GM12878 (cell line): ENCODE measurements around the gene PHYHIPL. TPM values are rescaled to one million over a fixed set of nuclear protein-coding genes. Genes with fewer than 3 reads are reported as not detected.

Experiments
- ATAC-seq: fragments of 200-7000 bp; cut with Tn5 transposase; 3 replicates; pipeline ENCODE4 v1.9.1; 2020; ENCODE audit warnings: mild to moderate bottlenecking, moderate library complexity
- BruUV-seq: library from RNA; stranded (reverse); fragments of 400-500 nt; replicated peaks from 2 replicates; lab custom pipeline; 2021; lab: Mats Ljungman, UMichigan
- CTCF ChIA-PET: fragments of 300-600 bp; sonication (Branson Sonifier 250); formaldehyde crosslinking; extraction: SDS; loops from one replicate; lab custom pipeline; 2021; ENCODE audit warnings: inconsistent platforms; lab: Yijun Ruan, JAX
- POLR2A ChIA-PET: fragments of 350-600 bp; formaldehyde crosslinking; extraction: SDS; loops from one replicate; lab custom pipeline; 2021; ENCODE audit warnings: inconsistent platforms; lab: Charles Lee
- RAD21 ChIA-PET: fragments of 300-600 bp; sonication (Branson Sonifier 250); formaldehyde crosslinking; loops from one replicate; lab custom pipeline; 2023; ENCODE audit warnings: antibody characterized with exemption; ENCODE audit not compliant: unreplicated experiment; lab: Charles Lee
- SMC1A ChIA-PET: fragments of 300-600 bp; sonication (Branson Sonifier 250); formaldehyde crosslinking; loops from one replicate; lab custom pipeline; 2023; ENCODE audit not compliant: unreplicated experiment, uncharacterized antibody; lab: Charles Lee
- DNase-seq: peaks from one replicate; pipeline ENCODE4 v3.0.0-alpha.2; 2011; ENCODE audit warnings: low read depth, low spot score
- FAIRE-seq: peaks from 3 replicates; lab custom pipeline; 2011; peaks lifted over from hg19 to GRCh38; lab: Jason Lieb, UNC
- H2AFZ ChIP-seq: 2 replicates; pipeline ENCODE4 v1.6.0; 2011; ENCODE audit warnings: low read depth, low read length, control low read depth; ENCODE audit not compliant: control insufficient read depth
- H3K27ac ChIP-seq: 2 replicates; pipeline ENCODE4 v1.5.1; 2011; ENCODE audit warnings: control low read depth; ENCODE audit not compliant: control insufficient read depth, insufficient read depth
- H3K27me3 ChIP-seq, 2 experiments: replicated peaks in 1 of 2; 2 replicates each; pipeline versions ENCODE4 v1.6.0 to v1.6.1; 2011; ENCODE audit warnings: low read length in 1 of 2; ENCODE audit not compliant: control insufficient read depth in 2 of 2, insufficient read depth in 2 of 2
- H3K36me3 ChIP-seq, 2 experiments: 2 replicates each; pipeline ENCODE4 v1.5.1; 2011; ENCODE audit warnings: low read length in 1 of 2; ENCODE audit not compliant: control insufficient read depth in 2 of 2, insufficient read depth in 2 of 2
- H3K4me1 ChIP-seq: 2 replicates; pipeline ENCODE4 v1.6.1; 2011; ENCODE audit warnings: mild to moderate bottlenecking, low read length, moderate library complexity, mixed read lengths; ENCODE audit not compliant: control insufficient read depth, insufficient read depth
- H3K4me2 ChIP-seq: 2 replicates; pipeline ENCODE4 v1.6.0; 2011; ENCODE audit warnings: control low read depth; ENCODE audit not compliant: control insufficient read depth, insufficient read depth
- H3K4me3 ChIP-seq: fragments of 200-600 bp; sonication (generic); 2 replicates; pipeline ENCODE4 v1.5.1; 2016
- H3K79me2 ChIP-seq: 2 replicates; pipeline ENCODE4 v1.6.0; 2011; ENCODE audit warnings: low read length; ENCODE audit not compliant: control insufficient read depth, insufficient read depth
- H3K9ac ChIP-seq: 2 replicates; pipeline ENCODE4 v1.8.0; 2011; ENCODE audit warnings: low read length, control low read depth, mixed read lengths; ENCODE audit not compliant: control insufficient read depth, insufficient read depth
- H3K9me3 ChIP-seq: replicated peaks from 3 replicates; pipeline ENCODE4 v1.5.1; 2011; ENCODE audit warnings: mild to moderate bottlenecking, low read length; ENCODE audit not compliant: control insufficient read depth, insufficient read depth
- H4K20me1 ChIP-seq: 2 replicates; pipeline ENCODE4 v1.6.0; 2011; ENCODE audit not compliant: control insufficient read depth, insufficient read depth
- CREB1 ChIP-seq: IDR thresholded peaks from 2 replicates; pipeline ENCODE4 v1.6.1; 2012; ENCODE audit warnings: low read depth, mild to moderate bottlenecking, inconsistent platforms
- HDAC2 ChIP-seq: fragments of 200-600 bp; sonication (generic); IDR thresholded peaks from 2 replicates; pipeline ENCODE4 v1.6.1; 2017
- IKZF2 ChIP-seq, 2 experiments: fragments of 450-650 bp; IDR thresholded peaks; 2 replicates each; pipeline ENCODE4 v1.6.1; 2017; ENCODE audit warnings: mild to moderate bottlenecking in 2 of 2, moderate library complexity in 2 of 2
- IRF3 ChIP-seq: fragments of 450-650 bp; IDR thresholded peaks from 2 replicates; pipeline ENCODE4 v1.6.1; 2014; ENCODE audit warnings: mild to moderate bottlenecking
- IRF5 ChIP-seq: fragments of 450-650 bp; IDR thresholded peaks from 2 replicates; pipeline ENCODE4 v1.6.1; 2017; ENCODE audit warnings: borderline replicate concordance
- KDM1A ChIP-seq: fragments of 200-600 bp; sonication (generic); IDR thresholded peaks from 2 replicates; pipeline ENCODE4 v1.6.1; 2016; ENCODE audit warnings: borderline replicate concordance
- SP1 ChIP-seq: IDR thresholded peaks from one replicate; pipeline ENCODE4 v1.6.1; 2011; ENCODE audit warnings: low read depth, low read length
- TARDBP ChIP-seq: IDR thresholded peaks from 2 replicates; pipeline ENCODE4 v1.6.1; 2016; ENCODE audit warnings: borderline replicate concordance
- WRNIP1 ChIP-seq: IDR thresholded peaks from 2 replicates; pipeline ENCODE4 v1.6.1; 2011; ENCODE audit warnings: low read depth, low read length, improper control_type of control experiment, borderline replicate concordance
- ZBTB33 ChIP-seq: fragments of 450-650 bp; IDR thresholded peaks from 2 replicates; pipeline ENCODE4 v1.6.1; 2017; ENCODE audit warnings: mild to moderate bottlenecking
- WGBS: methylation state at CpG from one replicate; pipeline ENCODE4 v1.1.6; 2016; ENCODE audit warnings: low lambda C conversion rate; ENCODE audit not compliant: insufficient replicate concordance, insufficient coverage; ENCODE audit errors: missing lambda C conversion rate; 5-methylcytosine and 5-hydroxymethylcytosine counted together
- in situ Hi-C: fragments of 300-500 bp; cut with MboI; formaldehyde crosslinking; loops from 9 replicates; pipeline ENCODE4 v1.14.3; 2018; ENCODE audit warnings: mixed read lengths
- intact Hi-C: fragments of 100-400 bp; cut with micrococcal nuclease; formaldehyde crosslinking; loops from one replicate; pipeline ENCODE4 v1.14.2; 2022; ENCODE audit not compliant: unreplicated experiment
- polyA plus RNA-seq, 11 experiments: library from polyadenylated mRNA; depleted of rRNA in 4 of 11; unstranded in 6 of 11; stranded (reverse) in 5 of 11; fragments of >200 nt; fragmentation: Nextera tagmentation in 4 of 11; fragmentation: Illumina TruSeq in 1 of 11; extraction: Ambion mirVana in 4 of 11; extraction: Trizol in 1 of 11; gene quantifications; 1 replicate in 1 of 11; 2 replicates in 10 of 11; pipeline versions ENCODE4 v1.2.1 to v1.2.3, GENCODE V29; 2011 to 2016; ENCODE audit warnings: inconsistent platforms in 2 of 11, missing spikeins in 2 of 11, low read depth in 1 of 11
- total RNA-seq, 4 experiments: library from RNA; depleted of rRNA in 3 of 4; stranded (reverse); fragments of >200 nt in 3 of 4; fragmentation: Illumina TruSeq in 1 of 4; extraction: Trizol in 1 of 4; gene quantifications; 2 replicates each; pipeline versions ENCODE4 v1.2.1 to v1.2.3, GENCODE V29; 2013 to 2021

PHYHIPL gene
- total and polyA plus RNA-seq, 10 of the 15 experiments (the other 5 are each of a cell fraction or from before 2014, with no cell fraction given), result 0.06 to 0.40 (median 0.18) TPM; not detected in 2

GRCh38 chr10:59276919-59277318, 100.5 kb downstream of the PHYHIPL start:
- SMC1A ChIA-PET, result no interaction called here
- FAIRE-seq (no peak), ATAC-seq (no peak), DNase-seq (no peak)
- Histone ChIP-seq H3K27ac (no peak overlapping the region), H3K4me2 (no peak overlapping the region), H3K9me3 (no peaks in the 10 kb centered on the region), H3K9ac (no peak overlapping the region), H2AFZ (no peak overlapping the region), H3K36me3 (no peaks in the 10 kb centered on the region), H3K27me3 (no peaks in the 10 kb centered on the region), H3K4me3 (no peak overlapping the region), H3K4me1 (no peaks in the 10 kb centered on the region), H3K79me2 (no peaks in the 10 kb centered on the region), H4K20me1 (no peaks in the 10 kb centered on the region)
- no TSS peak for BruUV-seq
- TF ChIP-seq SP1 (no peak), KDM1A (no peak), HDAC2 (no peak), CREB1 (no peak)
- CTCF ChIA-PET, result interaction anchor here (1.6 to 2.7 kb wide), 3 partner anchors 13 to 325 kb away, joined by 3 to 10 read pairs (median 5); no protein-coding TSS in a partner anchor
- POLR2A ChIA-PET, result no interaction called here
- intact Hi-C loops (no loop called here), in situ Hi-C loops (no loop called here)
- RAD21 ChIA-PET, result interaction anchor here (2.3 kb wide), 1 partner anchor 325 kb away, joined by 9 read pairs; no protein-coding TSS in a partner anchor

GRCh38 chr10:59279476-59279875, 103.0 kb downstream of the PHYHIPL start:
- Histone ChIP-seq H3K4me3 (no peak overlapping the region), H3K27ac (no peak overlapping the region), H2AFZ (no peak overlapping the region), H3K4me1 (no peaks in the 10 kb centered on the region), H3K4me2 (no peak overlapping the region), H3K36me3 (no peaks in the 10 kb centered on the region), H3K9ac (no peak overlapping the region), H3K9me3 (no peaks in the 10 kb centered on the region), H3K79me2 (no peaks in the 10 kb centered on the region), H3K27me3 (no peaks in the 10 kb centered on the region; a peak in 1 of 4 replicates), H4K20me1 (no peaks in the 10 kb centered on the region)
- in situ Hi-C loops, result no loop called here
- intact Hi-C loops, result no loop called here
- CTCF ChIA-PET, result no interaction called here
- ATAC-seq (no peak), DNase-seq (no peak), FAIRE-seq (no peak)
- no TSS peak for BruUV-seq
- POLR2A ChIA-PET, result no interaction called here
- 73% methylated on average over 1 of the region's 1 CpG for WGBS
- SMC1A ChIA-PET, result no interaction called here
- RAD21 ChIA-PET, result no interaction called here
- TF ChIP-seq TARDBP (no peak), IRF3 (no peak), WRNIP1 (no peak), IRF5 (no peak), ZBTB33 (no peak), IKZF2 (IDR thresholded peaks at IDR 0.05) (no peak)
